H1 (cell line): Measurements from ENCODE around the gene LOXHD1. TPM values are rescaled to one million over a fixed set of nuclear protein-coding genes. Genes with fewer than 3 reads are reported as not detected.

Source experiments
- CTCF ChIA-PET: fragments of 300-600 bp; sonication (Branson Sonifier 250); formaldehyde crosslinking; loops from one replicate; lab custom pipeline; 2021; ENCODE audit not compliant: partially characterized antibody; lab: Charles Lee
- POLR2A ChIA-PET: fragments of 300-600 bp; sonication (Branson Sonifier 250); formaldehyde crosslinking; loops from one replicate; lab custom pipeline; 2021; ENCODE audit warnings: inconsistent platforms; ENCODE audit not compliant: partially characterized antibody; lab: Charles Lee
- DNase-seq, 2 experiments: peaks; one replicate each; pipeline versions ENCODE4 v3.0.0 to v3.0.0-alpha.2; 2010 to 2022; ENCODE audit warnings: low spot score in 2 of 2, low read depth in 1 of 2, mixed read lengths in 1 of 2
- FAIRE-seq: peaks from 2 replicates; lab custom pipeline; 2011; peaks lifted over from hg19 to GRCh38; lab: Jason Lieb, UNC
- H2AFZ ChIP-seq: 2 replicates; pipeline ENCODE4 v1.8.1; 2012; ENCODE audit warnings: low read length, inconsistent platforms
- H2AK5ac ChIP-seq: 2 replicates; pipeline ENCODE4 v1.6.1; 2013; ENCODE audit warnings: low read depth, low read length
- H2BK120ac ChIP-seq: replicated peaks from 2 replicates; pipeline ENCODE3; 2013; ENCODE audit warnings: low read depth, low read length, inconsistent platforms
- H2BK12ac ChIP-seq: 2 replicates; pipeline ENCODE4 v1.6.1; 2013; ENCODE audit warnings: low read depth, low read length
- H2BK15ac ChIP-seq: 2 replicates; pipeline ENCODE4 v1.6.1; 2013; ENCODE audit warnings: low read length
- H2BK20ac ChIP-seq: 2 replicates; pipeline ENCODE4 v1.6.1; 2013; ENCODE audit warnings: low read length
- H2BK5ac ChIP-seq: 2 replicates; pipeline ENCODE4 v1.6.1; 2013; ENCODE audit warnings: low read depth, low read length
- H3K14ac ChIP-seq: 2 replicates; pipeline ENCODE4 v1.6.1; 2013; ENCODE audit warnings: inconsistent platforms; ENCODE audit not compliant: insufficient read length
- H3K18ac ChIP-seq: 2 replicates; pipeline ENCODE4 v1.6.1; 2013; ENCODE audit warnings: low read length; ENCODE audit errors: extremely low read depth
- H3K23ac ChIP-seq: 2 replicates; pipeline ENCODE4 v1.6.1; 2013; ENCODE audit warnings: inconsistent platforms; ENCODE audit not compliant: insufficient read length
- H3K23me2 ChIP-seq: 2 replicates; pipeline ENCODE4 v1.6.1; 2013; ENCODE audit warnings: low read depth, low read length
- H3K27ac ChIP-seq: 2 replicates; pipeline ENCODE4 v1.6.1; 2011; ENCODE audit warnings: low read depth, low read length, inconsistent platforms
- H3K27me3 ChIP-seq, 4 experiments: replicated peaks in 1 of 4; 1 replicate in 1 of 4; 2 replicates in 3 of 4; pipeline versions ENCODE4 v1.6.1 to v1.8.1; 2011 to 2013; ENCODE audit warnings: low read length in 3 of 4, mild to moderate bottlenecking in 3 of 4, inconsistent platforms in 2 of 4, mixed read lengths in 2 of 4, moderate library complexity in 1 of 4; ENCODE audit not compliant: control insufficient read depth in 3 of 4, insufficient read depth in 3 of 4; ENCODE audit errors: extremely low read depth in 1 of 4
- H3K36me3 ChIP-seq, 4 experiments: 2 replicates each; pipeline versions ENCODE4 v1.6.1 to v1.8.1; 2011 to 2013; ENCODE audit warnings: mild to moderate bottlenecking in 4 of 4, low read length in 3 of 4, moderate library complexity in 2 of 4, control low read depth in 1 of 4, inconsistent platforms in 1 of 4; ENCODE audit not compliant: insufficient read depth in 4 of 4, control insufficient read depth in 2 of 4
- H3K4ac ChIP-seq: replicated peaks from 2 replicates; pipeline ENCODE3; 2013; ENCODE audit warnings: low read length, low read depth, mixed read lengths, inconsistent platforms; ENCODE audit not compliant: insufficient read length
- H3K4me1 ChIP-seq, 4 experiments: replicated peaks in 1 of 4; 1 replicate in 1 of 4; 2 replicates in 3 of 4; pipeline versions ENCODE4 v1.6.1 to v1.8.1; 2011 to 2013; ENCODE audit warnings: low read length in 3 of 4, inconsistent platforms in 2 of 4, mixed read lengths in 1 of 4; ENCODE audit not compliant: insufficient read depth in 4 of 4, control insufficient read depth in 3 of 4
- H3K4me2 ChIP-seq, 2 experiments: 2 replicates each; pipeline versions ENCODE4 v1.6.1 to v1.8.1; 2011 to 2013; ENCODE audit warnings: low read depth in 2 of 2, low read length in 2 of 2, control low read depth in 1 of 2, inconsistent platforms in 1 of 2, mild to moderate bottlenecking in 1 of 2; ENCODE audit not compliant: insufficient read depth in 1 of 2
- H3K4me3 ChIP-seq, 4 experiments: fragments of 200-600, 300-600 bp in 1 of 4; sonication (generic), shearing (Covaris generic), sonication (Bioruptor Twin) in 1 of 4; 2 replicates each; pipeline versions ENCODE4 v1.5.1 to v1.8.1; 2011 to 2016; ENCODE audit warnings: low read length in 4 of 4, low read depth in 3 of 4, control low read depth in 2 of 4, inconsistent platforms in 2 of 4, mild to moderate bottlenecking in 2 of 4, mixed read lengths in 1 of 4, moderate library complexity in 1 of 4; ENCODE audit not compliant: insufficient read depth in 2 of 4; ENCODE audit errors: extremely low read depth in 1 of 4
- H3K56ac ChIP-seq: replicated peaks from 2 replicates; pipeline ENCODE3; 2013; ENCODE audit warnings: low read depth, mild to moderate bottlenecking, mixed read lengths, low read length, inconsistent platforms; ENCODE audit not compliant: insufficient read length
- H3K79me1 ChIP-seq: 2 replicates; pipeline ENCODE4 v1.6.1; 2013; ENCODE audit warnings: low read depth, low read length, control low read depth
- H3K79me2 ChIP-seq, 2 experiments: 2 replicates each; pipeline versions ENCODE4 v1.6.1 to v1.8.1; 2012 to 2013; ENCODE audit warnings: low read length in 2 of 2, mild to moderate bottlenecking in 2 of 2, inconsistent platforms in 1 of 2; ENCODE audit not compliant: insufficient read depth in 2 of 2, control insufficient read depth in 1 of 2
- H3K9ac ChIP-seq, 4 experiments: replicated peaks in 1 of 4; 1 replicate in 1 of 4; 2 replicates in 3 of 4; pipeline versions ENCODE4 v1.6.1 to v1.8.1; 2011 to 2013; ENCODE audit warnings: low read depth in 3 of 4, low read length in 3 of 4, control low read depth in 2 of 4, mild to moderate bottlenecking in 2 of 4, moderate library complexity in 2 of 4, inconsistent platforms in 1 of 4; ENCODE audit errors: extremely low read depth in 1 of 4
- H3K9me3 ChIP-seq, 2 experiments: 2 replicates each; pipeline versions ENCODE4 v1.6.1 to v1.8.1; 2012 to 2013; ENCODE audit warnings: mild to moderate bottlenecking in 2 of 2, moderate library complexity in 2 of 2, control low read depth in 1 of 2, inconsistent platforms in 1 of 2, low read depth in 1 of 2, low read length in 1 of 2, mixed read lengths in 1 of 2; ENCODE audit not compliant: insufficient read depth in 2 of 2
- H4K20me1 ChIP-seq, 2 experiments: replicated peaks in 1 of 2; 2 replicates each; pipeline versions ENCODE3 to v1.8.1; 2011 to 2013; ENCODE audit warnings: inconsistent platforms in 2 of 2, low read length in 2 of 2, mild to moderate bottlenecking in 1 of 2; ENCODE audit not compliant: insufficient read depth in 2 of 2, control insufficient read depth in 1 of 2
- H4K5ac ChIP-seq: 2 replicates; pipeline ENCODE4 v1.6.1; 2013; ENCODE audit warnings: low read length, low read depth, mixed read lengths, inconsistent platforms; ENCODE audit not compliant: insufficient read length
- H4K8ac ChIP-seq: 2 replicates; pipeline ENCODE4 v1.8.0; 2013; ENCODE audit warnings: mild to moderate bottlenecking, moderate library complexity, low read length, inconsistent platforms; ENCODE audit not compliant: insufficient read depth; ENCODE audit errors: extremely low read depth
- H4K91ac ChIP-seq: replicated peaks from 2 replicates; pipeline ENCODE3; 2013; ENCODE audit warnings: low read length, mixed read lengths, inconsistent platforms; ENCODE audit not compliant: insufficient read length
- CTCF ChIP-seq, 3 experiments: IDR thresholded peaks; 1 replicate in 2 of 3; 2 replicates in 1 of 3; pipeline versions ENCODE4 v1.5.1 to v1.6.1; 2011; ENCODE audit warnings: low read length in 3 of 3, mild to moderate bottlenecking in 3 of 3, inconsistent platforms in 2 of 3, low read depth in 1 of 3, moderate library complexity in 1 of 3; ENCODE audit not compliant: insufficient read depth in 1 of 3; ENCODE audit errors: control extremely low read depth in 1 of 3
- EZH2 ChIP-seq: fragments of 200-600 bp; sonication (generic); IDR thresholded peaks from 2 replicates; pipeline ENCODE4 v1.7.1; 2012; ENCODE audit warnings: low read depth, mild to moderate bottlenecking, moderate library complexity, low read length, inconsistent platforms; ENCODE audit not compliant: severe bottlenecking
- HDAC2 ChIP-seq, 2 experiments: fragments of 300-600 bp in 1 of 2; sonication (generic) in 1 of 2; IDR thresholded peaks; 2 replicates each; pipeline ENCODE4 v1.6.1; 2011 to 2012; ENCODE audit warnings: low read depth in 2 of 2, low read length in 2 of 2, mild to moderate bottlenecking in 2 of 2, moderate library complexity in 2 of 2, borderline replicate concordance in 1 of 2, inconsistent platforms in 1 of 2
- MAX ChIP-seq: IDR thresholded peaks from 2 replicates; pipeline ENCODE4 v1.6.1; 2012; ENCODE audit warnings: inconsistent platforms
- PHF8 ChIP-seq: fragments of 200-600 bp; sonication (generic); conservative IDR thresholded peaks from 2 replicates; pipeline ENCODE4 v1.7.1; 2012; ENCODE audit warnings: low read depth, mild to moderate bottlenecking, inconsistent platforms, low read length, moderate library complexity
- TBP ChIP-seq: IDR thresholded peaks from 2 replicates; pipeline ENCODE4 v1.6.1; 2011; ENCODE audit warnings: low read depth, low read length, improper control_type of control experiment
- WGBS, 2 experiments: shearing (Covaris generic) in 1 of 2; methylation state at CpG; one replicate each; pipeline versions ENCODE4 v1.1.6 to v1.1.7; 2013 to 2015; ENCODE audit warnings: low lambda C conversion rate in 2 of 2, mixed read lengths in 2 of 2, inconsistent platforms in 1 of 2, low coverage in 1 of 2, missing lambda C conversion rate in 1 of 2; ENCODE audit not compliant: insufficient replicate concordance in 2 of 2, insufficient coverage in 1 of 2, insufficient read length in 1 of 2; ENCODE audit errors: extremely low coverage in 1 of 2, missing lambda C conversion rate in 1 of 2; 5-methylcytosine and 5-hydroxymethylcytosine counted together
- polyA plus RNA-seq, 7 experiments: library from polyadenylated mRNA; depleted of rRNA in 3 of 7; stranded (reverse) in 5 of 7; unstranded in 2 of 7; fragments of >200 nt in 5 of 7; fragments of 200-250 nt in 2 of 7; gene quantifications; 1 replicate in 5 of 7; 2 replicates in 1 of 7; 4 replicates in 1 of 7; pipeline versions ENCODE4 v1.2.1 to v1.2.3, GENCODE V29; 2011 to 2013; ENCODE audit warnings: missing spikeins in 2 of 7, mixed read lengths in 2 of 7
- total RNA-seq: library from RNA; stranded (reverse); fragmentation: NEBNext Ultra II Directional; extraction: Animal tissue kit (Norgen Biotek cat#: 25700); gene quantifications from 2 replicates; pipeline ENCODE4 v1.2.1, GENCODE V29; 2021

The LOXHD1 gene
- total and polyA plus RNA-seq, 2 of the 8 experiments (the other 6 are each of a cell fraction or from before 2014, with no cell fraction given): 0.02 TPM; not detected in 1

GRCh38 chr18:46482831-46483230, 174.2 kb downstream of the LOXHD1 start:
- TF ChIP-seq TBP (no peak), EZH2 (no peak), PHF8 (no peak), HDAC2 (IDR thresholded peaks at IDR 0.05; ENCODE audit: borderline replicate concordance in 1 of 2, low read depth in 2 of 2, low read length in 2 of 2) (no peak), CTCF (IDR thresholded peaks at IDR 0.05; ENCODE audit: control extremely low read depth in 1 of 3, insufficient read depth in 1 of 3, low read depth in 1 of 3, low read length in 3 of 3) (no peak), MAX (no peak)
- H3K56ac ChIP-seq: no peak overlapping the region
- CTCF ChIA-PET: interaction anchor here (0.9 to 8.3 kb wide), 14 partner anchors 16 to 200 kb away, joined by 3 to 136 read pairs (median 17); no protein-coding TSS in a partner anchor

More at GRCh38 chr18:46482831-46483230, 174.2 kb downstream of the LOXHD1 start:
- POLR2A ChIA-PET: interaction anchor here (1.2 to 1.5 kb wide), 2 partner anchors 16 to 90 kb away, joined by 3 read pairs; no protein-coding TSS in a partner anchor
- no peak overlapping the region for H2BK5ac ChIP-seq
- H3K14ac ChIP-seq: no peak overlapping the region
- no peak overlapping the region for H3K4ac ChIP-seq
- no peak overlapping the region for H2BK120ac ChIP-seq
- no peak overlapping the region for H3K18ac ChIP-seq
- H3K9ac ChIP-seq: no peak overlapping the region
- no peaks in the 10 kb centered on the region; the same call in 1 of the 2 replicates for H3K23me2 ChIP-seq
- DNase-seq (no peak), FAIRE-seq (no peak)
- H4K20me1 ChIP-seq: no peaks in the 10 kb centered on the region
- no peak overlapping the region for H4K5ac ChIP-seq
- no peaks in the 10 kb centered on the region for H3K36me3 ChIP-seq
- H2BK12ac ChIP-seq: no peak overlapping the region
- peaks cover 5 to 15% (median 10%) of the 10 kb centered on the region in 4 experiments; a peak in 6 of 7 replicates for H3K4me1 ChIP-seq
- H4K91ac ChIP-seq: no peak overlapping the region
- H2BK20ac ChIP-seq: no peak overlapping the region
- no peak overlapping the region for H2BK15ac ChIP-seq
- H3K23ac ChIP-seq: no peak overlapping the region
- peaks cover 0 to 3% (median 1%) of the 10 kb centered on the region in 4 experiments; a peak in 1 of 7 replicates for H3K27me3 ChIP-seq
- no peak overlapping the region for H2AK5ac ChIP-seq
- no peaks in the 10 kb centered on the region for H3K9me3 ChIP-seq
- H3K27ac ChIP-seq: no peak overlapping the region
- no peak overlapping the region for H3K4me3 ChIP-seq
- no peak overlapping the region for H4K8ac ChIP-seq
- no peaks in the 10 kb centered on the region for H3K79me2 ChIP-seq
- H2AFZ ChIP-seq: no peak overlapping the region
- no peak overlapping the region for H3K4me2 ChIP-seq
- 85% methylated on average over 1 of the region's 1 CpG; no CpG with 5 or more reads in 1 of the 2 experiments for WGBS, 2 experiments
- H3K79me1 ChIP-seq: no peaks in the 10 kb centered on the region
